HEK293 (cell line): ENCODE data around the gene RTTN.

Source experiments
- CTCF ChIA-PET: fragments of 350-600 bp; formaldehyde crosslinking; extraction: SDS; loops from one replicate; lab custom pipeline; 2021; ENCODE audit warnings: antibody characterized with exemption; lab: Yijun Ruan, JAX
- POLR2A ChIA-PET: fragments of 300-600 bp; formaldehyde crosslinking; extraction: SDS; loops from one replicate; lab custom pipeline; 2020; ENCODE audit warnings: antibody characterized with exemption, inconsistent platforms; lab: Yijun Ruan, JAX
- H3K27ac ChIP-seq: fragments of 200-500 bp; sonication (Bioruptor generic); 2 replicates; pipeline ENCODE4 v1.5.1; 2014; ENCODE audit warnings: low read depth, low read length, control low read depth, inconsistent platforms; ENCODE audit errors: extremely low read depth
- H3K36me3 ChIP-seq, 2 experiments: fragments of 200-500 bp in 1 of 2; sonication (Bioruptor generic) in 1 of 2; 1 replicate in 1 of 2; 2 replicates in 1 of 2; pipeline ENCODE4 v1.5.1; 2014 to 2017; ENCODE audit warnings: inconsistent platforms in 2 of 2, low read length in 2 of 2; ENCODE audit not compliant: control insufficient read depth in 2 of 2, insufficient read depth in 1 of 2
- H3K4me1 ChIP-seq: fragments of 200-500 bp; sonication (Bioruptor generic); 2 replicates; pipeline ENCODE4 v1.5.1; 2014; ENCODE audit warnings: mild to moderate bottlenecking, low read length, inconsistent platforms; ENCODE audit not compliant: control insufficient read depth, insufficient read depth
- H3K4me3 ChIP-seq: 2 replicates; pipeline ENCODE4 v1.5.1; 2011; ENCODE audit warnings: low read depth, mild to moderate bottlenecking, control low read depth, low read length, moderate library complexity
- H3K9me3 ChIP-seq: fragments of 200-500 bp; sonication (Bioruptor generic); 2 replicates; pipeline ENCODE4 v1.5.1; 2014; ENCODE audit warnings: low read depth, low read length, inconsistent platforms; ENCODE audit not compliant: control insufficient read depth, insufficient read depth
- ATF2 ChIP-seq: fragments of 450-650 bp; formaldehyde crosslinking; IDR thresholded peaks from 2 replicates; pipeline ENCODE4 v1.5.1; 2016; ENCODE audit warnings: missing biosample characterization, missing genetic modification characterization, low read depth
- FEZF1 ChIP-seq: fragments of 450-650 bp; formaldehyde crosslinking; IDR thresholded peaks from 2 replicates; pipeline ENCODE4 v1.5.1; 2016; ENCODE audit warnings: missing biosample characterization, missing genetic modification characterization
- GLI4 ChIP-seq: fragments of 450-650 bp; formaldehyde crosslinking; IDR thresholded peaks from 2 replicates; pipeline ENCODE4 v1.5.1; 2016; ENCODE audit warnings: missing biosample characterization, missing genetic modification characterization
- GLIS2 ChIP-seq: fragments of 450-650 bp; formaldehyde crosslinking; IDR thresholded peaks from 2 replicates; pipeline ENCODE4 v1.5.1; 2016; ENCODE audit warnings: missing biosample characterization, missing genetic modification characterization
- HOXC10 ChIP-seq: sonication (generic); formaldehyde crosslinking; IDR thresholded peaks from 2 replicates; pipeline ENCODE4 v1.8.1; 2023; ENCODE audit warnings: mild to moderate bottlenecking, missing genetic modification reagents
- HOXD13 ChIP-seq: sonication (generic); formaldehyde crosslinking; IDR thresholded peaks from 2 replicates; pipeline ENCODE4 v1.8.0; 2022; ENCODE audit warnings: missing genetic modification reagents, borderline replicate concordance
- MEIS1 ChIP-seq: sonication (generic); formaldehyde crosslinking; IDR thresholded peaks from 2 replicates; pipeline ENCODE4 v1.8.1; 2022; ENCODE audit warnings: missing genetic modification reagents, mild to moderate bottlenecking, borderline replicate concordance
- PRDM1 ChIP-seq: fragments of 450-650 bp; formaldehyde crosslinking; IDR thresholded peaks from 2 replicates; pipeline ENCODE4; 2016; ENCODE audit warnings: missing biosample characterization, missing genetic modification characterization
- ZBTB48 ChIP-seq: fragments of 450-650 bp; formaldehyde crosslinking; IDR thresholded peaks from 2 replicates; pipeline ENCODE4 v1.5.1; 2016; ENCODE audit warnings: missing biosample characterization, missing genetic modification characterization
- ZBTB7A ChIP-seq: fragments of 450-650 bp; formaldehyde crosslinking; IDR thresholded peaks from 2 replicates; pipeline ENCODE4 v1.5.1; 2016; ENCODE audit warnings: low read depth, missing biosample characterization, missing genetic modification characterization
- ZEB2 ChIP-seq: fragments of 450-650 bp; formaldehyde crosslinking; IDR thresholded peaks from 2 replicates; pipeline ENCODE4 v1.5.1; 2016; ENCODE audit warnings: missing biosample characterization, missing genetic modification characterization
- ZNF132 ChIP-seq: fragments of 450-650 bp; formaldehyde crosslinking; IDR thresholded peaks from 2 replicates; pipeline ENCODE4 v1.5.1; 2017; ENCODE audit warnings: missing biosample characterization, missing genetic modification characterization, borderline replicate concordance
- ZNF133 ChIP-seq: fragments of 450-650 bp; formaldehyde crosslinking; IDR thresholded peaks from 2 replicates; pipeline ENCODE4 v1.5.1; 2016; ENCODE audit warnings: missing biosample characterization, missing genetic modification characterization
- ZNF155 ChIP-seq: fragments of 450-650 bp; formaldehyde crosslinking; IDR thresholded peaks from 2 replicates; pipeline ENCODE4 v1.5.1; 2016; ENCODE audit warnings: missing biosample characterization, missing genetic modification characterization
- ZNF18 ChIP-seq: fragments of 450-650 bp; formaldehyde crosslinking; IDR thresholded peaks from 2 replicates; pipeline ENCODE4 v1.5.1; 2016; ENCODE audit warnings: missing biosample characterization, missing genetic modification characterization
- ZNF2 ChIP-seq: fragments of 450-650 bp; formaldehyde crosslinking; IDR thresholded peaks from 2 replicates; pipeline ENCODE4 v1.5.1; 2016; ENCODE audit warnings: missing biosample characterization, missing genetic modification characterization
- ZNF350 ChIP-seq: fragments of 450-650 bp; formaldehyde crosslinking; IDR thresholded peaks from 2 replicates; pipeline ENCODE4 v1.5.0; 2017; ENCODE audit warnings: missing biosample characterization, mild to moderate bottlenecking, missing genetic modification characterization
- ZNF426 ChIP-seq: fragments of 450-650 bp; formaldehyde crosslinking; IDR thresholded peaks from 2 replicates; pipeline ENCODE4 v1.5.1; 2017; ENCODE audit warnings: missing biosample characterization, missing genetic modification characterization, mild to moderate bottlenecking, inconsistent platforms, moderate library complexity
- ZNF549 ChIP-seq: fragments of 450-650 bp; IDR thresholded peaks from 2 replicates; pipeline ENCODE4 v1.5.1; 2018; ENCODE audit warnings: missing biosample characterization, missing genetic modification characterization, mild to moderate bottlenecking, inconsistent platforms, moderate library complexity
- ZNF639 ChIP-seq: fragments of 450-650 bp; formaldehyde crosslinking; IDR thresholded peaks from 2 replicates; pipeline ENCODE4 v1.5.1; 2016; ENCODE audit warnings: missing biosample characterization, missing genetic modification characterization
- ZNF747 ChIP-seq: fragments of 450-650 bp; formaldehyde crosslinking; IDR thresholded peaks from 2 replicates; pipeline ENCODE4 v1.5.1; 2016; ENCODE audit warnings: missing biosample characterization, missing genetic modification characterization
- ZSCAN23 ChIP-seq: fragments of 450-650 bp; formaldehyde crosslinking; IDR thresholded peaks from 2 replicates; pipeline ENCODE4 v1.5.1; 2016; ENCODE audit warnings: missing biosample characterization, missing genetic modification characterization
- TF ChIP-seq, protein P1 (sequence below): fragments of 450-650 bp; formaldehyde crosslinking; IDR thresholded peaks from 2 replicates; pipeline ENCODE4 v1.5.1; 2016; ENCODE audit warnings: missing biosample characterization, missing genetic modification characterization

Gene RTTN

GRCh38 chr18:70047931-70048603 is 157.4 kb downstream of the RTTN start:
- Histone ChIP-seq H3K36me3 (peaks cover 4 to 8% of the 10 kb centered on the region in 2 experiments), H3K27ac (no peak overlapping the region), H3K9me3 (no peaks in the 10 kb centered on the region), H3K4me3 (no peak overlapping the region), H3K4me1 (no peaks in the 10 kb centered on the region)
- TF ChIP-seq ZNF639 (tag by site-specific recombination) (no peak), ZNF2 (tag by site-specific recombination) (no peak), ZNF132 (tag by site-specific recombination) (no peak), GLI4 (no peak)
- CTCF ChIA-PET: interaction anchor here (0.6 kb wide), 1 partner anchor 402 kb away, joined by 5 read pairs; no protein-coding TSS in a partner anchor
- POLR2A ChIA-PET: no interaction called here

DNA sequence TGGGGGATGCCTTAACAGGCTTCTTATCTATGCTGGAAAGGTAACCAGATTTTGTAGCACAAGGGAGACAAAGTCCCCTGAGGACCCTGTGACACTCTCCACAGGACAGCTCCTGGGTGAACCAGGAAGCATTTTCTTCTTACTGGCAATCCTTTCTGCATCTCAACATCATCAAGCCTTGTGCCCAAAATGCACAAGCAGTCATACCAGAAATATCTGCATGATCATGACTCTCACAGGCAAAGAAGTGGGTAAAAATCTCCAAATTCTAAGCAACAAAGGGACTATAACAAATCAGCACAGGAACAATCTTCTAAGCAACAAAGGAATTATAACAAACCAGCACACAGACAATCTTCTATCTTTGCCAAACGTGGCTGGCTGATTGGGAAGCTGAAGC is 158.7 kb downstream of the RTTN start:
- TF ChIP-seq ZSCAN23 (tag by site-specific recombination): no peak
- Histone ChIP-seq H3K36me3 (peaks cover 1 to 4% of the 10 kb centered on the region in 2 experiments), H3K27ac (no peak overlapping the region), H3K4me3 (no peak overlapping the region), H3K9me3 (no peaks in the 10 kb centered on the region), H3K4me1 (no peaks in the 10 kb centered on the region)
- CTCF ChIA-PET: no interaction called here
- POLR2A ChIA-PET: interaction anchor here (0.6 kb wide), 1 partner anchor 336 kb away, joined by 3 read pairs; no protein-coding TSS in a partner anchor

GRCh38 chr18:70046207-70046606 is 159.3 kb downstream of the RTTN start:
- ChIA-PET POLR2A (interaction anchor here (0.6 kb wide), 1 partner anchor 337 kb away, joined by 3 read pairs; no protein-coding TSS in a partner anchor), CTCF (no interaction called here)
- no peaks in the 10 kb centered on the region for H3K9me3 ChIP-seq
- peaks cover 0 to 4% of the 10 kb centered on the region in 2 experiments; a peak in 2 of 3 replicates for H3K36me3 ChIP-seq
- no peak overlapping the region for H3K4me3 ChIP-seq
- no peaks in the 10 kb centered on the region for H3K4me1 ChIP-seq
- TF ChIP-seq ZNF18 (tag by site-specific recombination) (no peak), ZNF747 (no peak), PRDM1 (tag by site-specific recombination) (no peak), FEZF1 (tag by site-specific recombination) (no peak), ZBTB48 (tag by site-specific recombination) (no peak), ZNF133 (tag by site-specific recombination) (no peak), ZEB2 (tag by site-specific recombination) (no peak), MEIS1 (no peak), ZSCAN23 (tag by site-specific recombination) (no peak), ZBTB7A (tag by site-specific recombination) (no peak), HOXD13 (CRISPR knock-in tag) (no peak), GLIS2 (no peak), ZNF549 (tag by site-specific recombination) (no peak), ZNF155 (tag by site-specific recombination) (no peak), HOXC10 (CRISPR knock-in tag) (no peak), ZNF426 (tag by site-specific recombination) (no peak), ATF2 (tag by site-specific recombination) (no peak), ZNF350 (tag by site-specific recombination) (no peak)
- TF ChIP-seq, protein P1, sequence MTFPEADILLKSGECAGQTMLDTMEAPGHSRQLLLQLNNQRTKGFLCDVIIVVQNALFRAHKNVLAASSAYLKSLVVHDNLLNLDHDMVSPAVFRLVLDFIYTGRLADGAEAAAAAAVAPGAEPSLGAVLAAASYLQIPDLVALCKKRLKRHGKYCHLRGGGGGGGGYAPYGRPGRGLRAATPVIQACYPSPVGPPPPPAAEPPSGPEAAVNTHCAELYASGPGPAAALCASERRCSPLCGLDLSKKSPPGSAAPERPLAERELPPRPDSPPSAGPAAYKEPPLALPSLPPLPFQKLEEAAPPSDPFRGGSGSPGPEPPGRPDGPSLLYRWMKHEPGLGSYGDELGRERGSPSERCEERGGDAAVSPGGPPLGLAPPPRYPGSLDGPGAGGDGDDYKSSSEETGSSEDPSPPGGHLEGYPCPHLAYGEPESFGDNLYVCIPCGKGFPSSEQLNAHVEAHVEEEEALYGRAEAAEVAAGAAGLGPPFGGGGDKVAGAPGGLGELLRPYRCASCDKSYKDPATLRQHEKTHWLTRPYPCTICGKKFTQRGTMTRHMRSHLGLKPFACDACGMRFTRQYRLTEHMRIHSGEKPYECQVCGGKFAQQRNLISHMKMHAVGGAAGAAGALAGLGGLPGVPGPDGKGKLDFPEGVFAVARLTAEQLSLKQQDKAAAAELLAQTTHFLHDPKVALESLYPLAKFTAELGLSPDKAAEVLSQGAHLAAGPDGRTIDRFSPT (tag by site-specific recombination): no peak
- no peak overlapping the region for H3K27ac ChIP-seq
